Measurements from ENCODE around the gene TTLL5. TPM values are rescaled to one million over a fixed set of nuclear protein-coding genes. Genes with fewer than 3 reads are reported as not detected.

TTLL5 gene, protein sequence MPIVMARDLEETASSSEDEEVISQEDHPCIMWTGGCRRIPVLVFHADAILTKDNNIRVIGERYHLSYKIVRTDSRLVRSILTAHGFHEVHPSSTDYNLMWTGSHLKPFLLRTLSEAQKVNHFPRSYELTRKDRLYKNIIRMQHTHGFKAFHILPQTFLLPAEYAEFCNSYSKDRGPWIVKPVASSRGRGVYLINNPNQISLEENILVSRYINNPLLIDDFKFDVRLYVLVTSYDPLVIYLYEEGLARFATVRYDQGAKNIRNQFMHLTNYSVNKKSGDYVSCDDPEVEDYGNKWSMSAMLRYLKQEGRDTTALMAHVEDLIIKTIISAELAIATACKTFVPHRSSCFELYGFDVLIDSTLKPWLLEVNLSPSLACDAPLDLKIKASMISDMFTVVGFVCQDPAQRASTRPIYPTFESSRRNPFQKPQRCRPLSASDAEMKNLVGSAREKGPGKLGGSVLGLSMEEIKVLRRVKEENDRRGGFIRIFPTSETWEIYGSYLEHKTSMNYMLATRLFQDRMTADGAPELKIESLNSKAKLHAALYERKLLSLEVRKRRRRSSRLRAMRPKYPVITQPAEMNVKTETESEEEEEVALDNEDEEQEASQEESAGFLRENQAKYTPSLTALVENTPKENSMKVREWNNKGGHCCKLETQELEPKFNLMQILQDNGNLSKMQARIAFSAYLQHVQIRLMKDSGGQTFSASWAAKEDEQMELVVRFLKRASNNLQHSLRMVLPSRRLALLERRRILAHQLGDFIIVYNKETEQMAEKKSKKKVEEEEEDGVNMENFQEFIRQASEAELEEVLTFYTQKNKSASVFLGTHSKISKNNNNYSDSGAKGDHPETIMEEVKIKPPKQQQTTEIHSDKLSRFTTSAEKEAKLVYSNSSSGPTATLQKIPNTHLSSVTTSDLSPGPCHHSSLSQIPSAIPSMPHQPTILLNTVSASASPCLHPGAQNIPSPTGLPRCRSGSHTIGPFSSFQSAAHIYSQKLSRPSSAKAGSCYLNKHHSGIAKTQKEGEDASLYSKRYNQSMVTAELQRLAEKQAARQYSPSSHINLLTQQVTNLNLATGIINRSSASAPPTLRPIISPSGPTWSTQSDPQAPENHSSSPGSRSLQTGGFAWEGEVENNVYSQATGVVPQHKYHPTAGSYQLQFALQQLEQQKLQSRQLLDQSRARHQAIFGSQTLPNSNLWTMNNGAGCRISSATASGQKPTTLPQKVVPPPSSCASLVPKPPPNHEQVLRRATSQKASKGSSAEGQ (N-terminal part only)
- polyA plus RNA-seq (2013, experiment 1 of 2), result 26.8 TPM
- polyA plus RNA-seq (2013, experiment 2 of 2), result 24.8 TPM

DNA sequence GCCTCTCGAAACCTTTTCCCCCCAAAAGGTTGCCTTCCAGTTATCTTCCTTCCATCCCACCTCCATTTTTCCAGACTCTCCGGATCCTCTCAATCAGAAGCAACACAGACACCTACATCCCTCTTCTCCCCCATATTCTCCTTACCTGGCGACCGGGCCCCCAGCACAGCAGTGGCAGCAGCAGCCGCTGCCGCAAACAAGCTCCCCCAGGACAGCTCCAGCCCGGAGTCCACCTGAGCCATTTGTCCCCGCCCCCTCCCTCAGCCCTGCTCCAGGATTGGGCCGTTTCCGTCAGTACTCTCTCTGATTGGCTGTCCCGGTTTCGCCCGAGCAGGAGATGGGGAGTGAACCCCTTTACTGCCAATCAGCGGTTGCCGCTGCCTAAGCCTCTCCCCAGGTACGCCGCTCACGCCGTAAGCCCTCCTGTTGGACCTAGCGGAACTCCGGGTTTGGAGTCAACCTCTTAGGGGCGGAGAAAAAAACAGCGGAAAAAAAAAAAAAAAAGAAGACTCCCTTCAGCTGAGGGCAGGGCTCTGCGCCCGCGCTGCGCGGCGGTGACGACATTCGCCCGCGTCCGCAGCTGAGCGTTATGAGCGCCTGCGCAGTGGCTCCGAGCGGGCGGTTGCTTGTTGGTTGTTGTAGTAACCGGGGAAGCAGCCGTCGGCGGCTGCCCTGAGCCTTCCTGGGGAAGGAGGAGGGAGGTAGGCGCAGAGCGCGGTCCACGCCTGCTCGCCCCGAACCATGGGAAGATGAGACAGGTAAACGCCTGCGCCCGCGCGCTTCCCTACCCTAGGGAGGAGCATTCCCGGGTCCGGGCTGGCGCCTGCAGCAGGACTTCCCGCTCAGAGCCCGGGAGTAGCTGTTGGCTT, at the start of gene TTLL5, which contains the start of gene ERG28:
TSS of gene TTLL5 (plus strand) at position 617 of the 869 bp plus-strand sequence. CDS start 1,904 bp downstream, outside the sequence.
TSS of gene ERG28 (minus strand) at position 247 of the 869 bp plus-strand sequence. CDS start 3,374 bp downstream, outside the sequence.
- Histone ChIP-seq H3K9me3 (ENCODE audit: control insufficient read depth, low read length) (no peaks in the 10 kb centered on the region), H3K4me1 (ENCODE audit: control insufficient read depth, insufficient read depth, low read length, poor library complexity, severe bottlenecking) (peaks cover 6% of the 10 kb centered on the region), H3K36me3 (ENCODE audit: control insufficient read depth, insufficient read depth, low read length) (peaks cover 40% of the 10 kb centered on the region), H3K27ac (ENCODE audit: low read depth, low read length, severe bottlenecking) (peak within 1 kb of the TSS; percentile 93), H3K4me3 (ENCODE audit: extremely low read depth, insufficient read depth, low read length, poor library complexity, severe bottlenecking) (peak within 1 kb of the TSS; percentile 91)
- 0% methylated on average over 32 to 35 of the region's 60 CpGs for WGBS, 2 experiments (ENCODE audit: insufficient coverage in 2 of 2)

DNA sequence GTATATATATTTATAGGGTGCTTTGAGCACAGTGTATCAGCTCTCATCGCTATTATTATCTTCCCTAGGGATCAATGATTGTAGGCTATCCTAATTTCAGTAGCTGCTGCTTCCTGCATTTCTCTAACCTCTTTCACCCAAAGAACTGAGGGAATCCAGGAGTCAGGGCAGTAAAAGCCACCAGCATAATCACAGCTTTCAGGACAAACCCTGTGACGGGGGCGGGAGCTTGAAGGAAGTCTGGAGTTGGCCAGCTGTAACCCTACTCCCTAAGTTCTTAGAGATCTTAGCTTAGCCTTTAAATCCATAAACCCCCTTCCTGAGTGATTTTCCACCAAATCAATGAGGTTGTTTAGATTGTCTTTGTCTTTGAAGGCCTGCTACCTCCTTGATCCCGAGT, 48.9 kb upstream of the TTLL5 start:
- H3K4me1 ChIP-seq (ENCODE audit: control insufficient read depth, insufficient read depth, low read length, poor library complexity, severe bottlenecking), result peaks cover 15% of the 10 kb centered on the region
- peaks cover 17% of the 10 kb centered on the region for H3K9me3 ChIP-seq (ENCODE audit: control insufficient read depth, low read length)
- peak overlapping the region; percentile 59 for H3K27ac ChIP-seq (ENCODE audit: low read depth, low read length, severe bottlenecking)
- 92% methylated on average over 3 of the region's 4 CpGs; no CpG with 5 or more reads in 1 of the 2 experiments for WGBS, 2 experiments (ENCODE audit: insufficient coverage in 2 of 2)
- no peaks in the 10 kb centered on the region for H3K36me3 ChIP-seq (ENCODE audit: control insufficient read depth, insufficient read depth, low read length)
- no peak overlapping the region for H3K4me3 ChIP-seq (ENCODE audit: extremely low read depth, insufficient read depth, low read length, poor library complexity, severe bottlenecking)

DNA sequence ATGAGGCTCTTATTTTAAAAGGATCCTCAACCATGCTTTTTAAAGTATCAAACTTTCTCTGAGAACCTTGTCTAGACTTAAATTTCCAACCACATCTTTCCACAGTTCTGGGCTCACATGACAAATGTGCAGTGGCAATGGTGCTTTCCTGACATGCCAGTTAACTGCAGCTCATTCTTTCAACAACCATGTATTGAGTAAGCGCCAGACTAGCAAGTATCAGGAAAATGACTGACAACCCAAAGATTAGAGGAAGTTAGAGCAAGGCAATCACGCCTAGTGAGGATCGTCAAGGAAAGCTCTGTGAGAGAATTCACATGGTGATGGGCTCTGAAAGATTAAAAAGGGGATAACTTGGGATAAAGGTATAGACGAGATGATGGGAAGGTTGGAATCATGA, 46.9 kb upstream of the TTLL5 start:
- 70 to 92% methylated on average over 3 to 4 of the region's 4 CpGs for WGBS, 2 experiments (ENCODE audit: insufficient coverage in 2 of 2)
- Histone ChIP-seq H3K9me3 (ENCODE audit: control insufficient read depth, low read length) (peaks cover 6% of the 10 kb centered on the region), H3K4me1 (ENCODE audit: control insufficient read depth, insufficient read depth, low read length, poor library complexity, severe bottlenecking) (peaks cover 13% of the 10 kb centered on the region), H3K36me3 (ENCODE audit: control insufficient read depth, insufficient read depth, low read length) (no peaks in the 10 kb centered on the region), H3K27ac (ENCODE audit: low read depth, low read length, severe bottlenecking) (no peak overlapping the region), H3K4me3 (ENCODE audit: extremely low read depth, insufficient read depth, low read length, poor library complexity, severe bottlenecking) (no peak overlapping the region)

DNA sequence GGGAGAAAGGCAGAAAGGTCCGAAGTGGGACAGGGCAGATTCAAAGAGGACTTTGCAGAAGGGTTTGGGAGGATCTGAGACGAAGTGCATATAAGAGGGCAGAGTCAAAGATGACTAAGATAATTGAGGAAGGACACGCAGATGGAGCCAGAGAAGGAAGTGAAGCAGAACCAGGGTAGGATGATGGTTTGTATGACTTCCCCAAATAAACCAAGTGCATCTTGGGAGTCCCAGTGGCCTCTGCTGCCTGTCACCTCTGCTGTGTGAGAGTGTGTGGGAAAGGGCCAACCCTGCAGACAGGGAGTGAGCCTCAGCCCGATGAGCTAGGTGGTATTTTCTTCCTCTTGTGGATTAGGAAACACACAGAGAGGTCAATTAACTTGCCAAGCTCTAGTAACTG, 45.8 kb upstream of the TTLL5 start:
- Histone ChIP-seq H3K27ac (ENCODE audit: low read depth, low read length, severe bottlenecking) (no peak overlapping the region), H3K36me3 (ENCODE audit: control insufficient read depth, insufficient read depth, low read length) (no peaks in the 10 kb centered on the region), H3K9me3 (ENCODE audit: control insufficient read depth, low read length) (peaks cover 6% of the 10 kb centered on the region), H3K4me1 (ENCODE audit: control insufficient read depth, insufficient read depth, low read length, poor library complexity, severe bottlenecking) (peaks cover 8% of the 10 kb centered on the region), H3K4me3 (ENCODE audit: extremely low read depth, insufficient read depth, low read length, poor library complexity, severe bottlenecking) (no peak overlapping the region)
- WGBS, 2 experiments (ENCODE audit: insufficient coverage in 2 of 2), result 96 to 98% methylated on average over 3 to 4 of the region's 4 CpGs

DNA sequence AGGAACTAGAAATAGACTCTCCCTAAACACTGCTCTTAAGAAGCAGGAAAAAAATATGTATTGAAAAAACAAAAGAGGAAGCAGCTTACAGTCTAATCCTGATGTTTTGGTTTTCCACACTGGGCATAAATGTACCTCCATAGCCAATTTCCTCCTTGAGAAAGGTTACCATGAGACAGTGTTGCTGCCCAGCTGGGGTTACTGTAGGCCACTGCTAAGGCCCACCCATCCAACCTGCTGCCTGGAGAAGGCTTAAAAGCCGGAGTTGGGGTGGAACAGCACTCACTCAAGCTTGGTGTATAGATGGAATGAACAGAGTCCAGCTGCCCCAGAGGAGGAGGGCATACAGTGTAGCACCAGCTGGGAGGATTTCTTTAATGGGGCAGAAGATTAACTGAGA, 41.5 kb upstream of the TTLL5 start:
- 100% methylated on average over 1 of the region's 1 CpG for WGBS, 2 experiments (ENCODE audit: insufficient coverage in 2 of 2)
- no peak overlapping the region for H3K27ac ChIP-seq (ENCODE audit: low read depth, low read length, severe bottlenecking)

DNA sequence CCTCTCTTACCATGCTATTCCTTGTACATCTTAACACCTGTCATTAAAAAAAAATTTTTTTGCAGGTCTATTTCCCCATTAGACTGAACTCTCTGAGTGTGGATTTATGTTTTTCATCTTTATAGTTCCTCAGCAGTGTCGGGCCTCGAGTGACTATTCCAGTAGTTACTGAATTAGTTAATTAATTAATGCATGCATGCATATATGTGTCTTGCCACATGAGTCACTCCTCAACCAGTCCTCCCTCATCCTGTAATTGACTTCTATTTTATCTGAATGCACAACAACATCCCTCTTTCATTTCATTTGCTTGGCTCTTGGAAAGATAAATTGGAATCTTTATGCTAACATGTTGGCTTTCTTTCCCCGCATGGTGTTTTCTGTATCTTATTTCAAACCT, 36.0 kb upstream of the TTLL5 start:
- no peaks in the 10 kb centered on the region for H3K36me3 ChIP-seq (ENCODE audit: control insufficient read depth, insufficient read depth, low read length)
- H3K27ac ChIP-seq (ENCODE audit: low read depth, low read length, severe bottlenecking), result no peak overlapping the region
- no peaks in the 10 kb centered on the region for H3K4me1 ChIP-seq (ENCODE audit: control insufficient read depth, insufficient read depth, low read length, poor library complexity, severe bottlenecking)
- H3K4me3 ChIP-seq (ENCODE audit: extremely low read depth, insufficient read depth, low read length, poor library complexity, severe bottlenecking), result no peak overlapping the region
- no peaks in the 10 kb centered on the region for H3K9me3 ChIP-seq (ENCODE audit: control insufficient read depth, low read length)
- 100% methylated on average over 1 of the region's 3 CpGs for WGBS, 2 experiments (ENCODE audit: insufficient coverage in 2 of 2)

More for the DNA sequence above, 41.5 kb upstream of the TTLL5 start:
- H3K36me3 ChIP-seq (ENCODE audit: control insufficient read depth, insufficient read depth, low read length), result no peaks in the 10 kb centered on the region
- no peaks in the 10 kb centered on the region for H3K4me1 ChIP-seq (ENCODE audit: control insufficient read depth, insufficient read depth, low read length, poor library complexity, severe bottlenecking)
- H3K4me3 ChIP-seq (ENCODE audit: extremely low read depth, insufficient read depth, low read length, poor library complexity, severe bottlenecking), result no peak overlapping the region
- H3K9me3 ChIP-seq (ENCODE audit: control insufficient read depth, low read length), result no peaks in the 10 kb centered on the region

DNA sequence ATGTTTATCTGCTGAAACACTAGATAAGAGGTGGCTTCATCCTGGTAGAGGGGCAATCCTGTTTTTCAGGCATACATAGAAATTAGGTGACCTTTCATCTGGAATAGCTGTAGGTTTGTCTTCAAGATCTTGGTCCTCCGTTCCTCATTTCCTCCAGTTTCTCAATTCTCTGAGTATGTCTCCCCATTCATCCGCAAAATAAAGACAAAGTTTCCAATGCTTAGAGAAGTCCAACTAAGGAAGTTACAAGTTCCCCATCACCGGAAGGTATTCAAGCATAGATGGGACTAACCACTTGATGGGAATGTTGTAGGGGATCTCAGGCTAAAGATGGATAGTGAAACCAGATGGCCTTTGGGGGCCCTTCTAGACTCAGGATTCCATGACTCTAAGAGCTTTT, 34.6 kb upstream of the TTLL5 start:
- 100% methylated on average over 2 of the region's 3 CpGs for WGBS, 2 experiments (ENCODE audit: insufficient coverage in 2 of 2)
- Histone ChIP-seq H3K36me3 (ENCODE audit: control insufficient read depth, insufficient read depth, low read length) (no peaks in the 10 kb centered on the region), H3K9me3 (ENCODE audit: control insufficient read depth, low read length) (no peaks in the 10 kb centered on the region), H3K27ac (ENCODE audit: low read depth, low read length, severe bottlenecking) (no peak overlapping the region), H3K4me1 (ENCODE audit: control insufficient read depth, insufficient read depth, low read length, poor library complexity, severe bottlenecking) (no peaks in the 10 kb centered on the region), H3K4me3 (ENCODE audit: extremely low read depth, insufficient read depth, low read length, poor library complexity, severe bottlenecking) (no peak overlapping the region)

DNA sequence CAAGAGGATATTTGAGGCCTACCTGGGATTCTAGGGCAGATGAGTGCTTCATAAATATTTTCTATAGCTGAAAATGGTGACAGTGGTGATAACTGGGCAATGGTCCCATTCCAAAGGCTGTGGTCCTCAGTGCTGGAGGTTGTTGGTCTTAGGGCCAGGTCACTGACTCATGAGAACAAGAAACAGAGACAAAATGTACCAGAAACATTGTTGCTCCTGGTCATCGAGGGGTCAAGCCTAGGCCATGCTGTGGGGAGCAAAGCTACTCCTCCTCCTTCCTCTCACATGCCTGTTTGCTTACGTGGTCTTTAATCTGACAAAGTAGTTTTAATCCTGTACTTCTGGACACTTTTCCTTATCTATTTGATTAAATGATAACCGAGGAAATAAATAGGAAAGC, 34.2 kb upstream of the TTLL5 start:
- H3K4me1 ChIP-seq (ENCODE audit: control insufficient read depth, insufficient read depth, low read length, poor library complexity, severe bottlenecking), result no peaks in the 10 kb centered on the region
- no peaks in the 10 kb centered on the region for H3K36me3 ChIP-seq (ENCODE audit: control insufficient read depth, insufficient read depth, low read length)
- H3K4me3 ChIP-seq (ENCODE audit: extremely low read depth, insufficient read depth, low read length, poor library complexity, severe bottlenecking), result no peak overlapping the region
- no peaks in the 10 kb centered on the region for H3K9me3 ChIP-seq (ENCODE audit: control insufficient read depth, low read length)
- 100% methylated on average over 1 of the region's 3 CpGs for WGBS, 2 experiments (ENCODE audit: insufficient coverage in 2 of 2)
- no peak overlapping the region for H3K27ac ChIP-seq (ENCODE audit: low read depth, low read length, severe bottlenecking)

DNA sequence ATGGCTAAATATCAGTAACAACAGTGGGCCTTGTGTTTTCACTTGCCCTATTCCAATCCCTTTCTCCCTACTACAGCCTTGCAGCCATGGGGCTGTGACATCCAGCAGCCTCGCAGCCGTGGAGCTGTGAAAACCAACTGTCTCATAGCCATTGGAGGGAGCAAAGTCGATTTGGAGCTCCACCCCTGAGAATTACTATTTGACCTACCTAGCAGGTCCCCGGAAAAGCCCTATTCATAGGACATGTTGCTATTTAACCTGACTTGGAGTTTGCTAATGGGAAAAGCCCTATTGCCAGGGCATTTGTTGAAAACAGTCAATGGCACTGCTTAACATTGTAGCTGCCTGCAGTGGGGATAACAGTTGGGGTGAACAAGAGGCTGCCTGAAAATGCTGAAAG, 33.6 kb upstream of the TTLL5 start:
- H3K9me3 ChIP-seq (ENCODE audit: control insufficient read depth, low read length), result no peaks in the 10 kb centered on the region
- no peaks in the 10 kb centered on the region for H3K36me3 ChIP-seq (ENCODE audit: control insufficient read depth, insufficient read depth, low read length)
- no peak overlapping the region for H3K27ac ChIP-seq (ENCODE audit: low read depth, low read length, severe bottlenecking)
- H3K4me1 ChIP-seq (ENCODE audit: control insufficient read depth, insufficient read depth, low read length, poor library complexity, severe bottlenecking), result no peaks in the 10 kb centered on the region
- WGBS, 2 experiments (ENCODE audit: insufficient coverage in 2 of 2), result 87 to 91% methylated on average over 3 to 4 of the region's 4 CpGs
- H3K4me3 ChIP-seq (ENCODE audit: extremely low read depth, insufficient read depth, low read length, poor library complexity, severe bottlenecking), result no peak overlapping the region

Measured in mesodermal cell (in vitro differentiated cells).